GM12873 (cell line): ENCODE measurements around the gene AUNIP.

ENCODE experiments used
- CTCF ChIP-seq: IDR thresholded peaks from 2 replicates; pipeline ENCODE4 v1.5.1; 2012; ENCODE audit warnings: low read depth, mild to moderate bottlenecking, moderate library complexity, low read length, control low read depth; ENCODE audit not compliant: insufficient read depth; ENCODE audit errors: missing control alignments

The AUNIP gene

DNA sequence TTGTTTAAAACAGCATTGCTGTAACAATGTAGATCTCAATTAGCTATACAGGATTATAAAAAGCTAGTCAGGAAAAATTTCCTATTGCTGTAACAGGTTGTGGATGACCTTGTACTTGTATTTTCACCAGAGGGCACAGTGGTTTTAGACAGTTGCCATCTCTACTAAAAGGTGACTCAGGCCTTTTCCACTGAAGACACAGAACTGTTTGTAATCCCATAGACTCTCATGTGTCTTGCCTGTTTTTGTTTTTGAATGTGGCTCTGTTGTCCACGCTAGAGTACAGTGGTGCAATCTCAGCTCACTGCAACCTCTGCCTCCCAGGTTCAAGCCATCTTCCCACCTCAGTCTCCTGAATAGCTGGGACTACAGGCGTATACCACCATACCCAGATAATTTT lies 33.7 kb downstream of the AUNIP start:
- no peak for TF ChIP-seq CTCF

DNA sequence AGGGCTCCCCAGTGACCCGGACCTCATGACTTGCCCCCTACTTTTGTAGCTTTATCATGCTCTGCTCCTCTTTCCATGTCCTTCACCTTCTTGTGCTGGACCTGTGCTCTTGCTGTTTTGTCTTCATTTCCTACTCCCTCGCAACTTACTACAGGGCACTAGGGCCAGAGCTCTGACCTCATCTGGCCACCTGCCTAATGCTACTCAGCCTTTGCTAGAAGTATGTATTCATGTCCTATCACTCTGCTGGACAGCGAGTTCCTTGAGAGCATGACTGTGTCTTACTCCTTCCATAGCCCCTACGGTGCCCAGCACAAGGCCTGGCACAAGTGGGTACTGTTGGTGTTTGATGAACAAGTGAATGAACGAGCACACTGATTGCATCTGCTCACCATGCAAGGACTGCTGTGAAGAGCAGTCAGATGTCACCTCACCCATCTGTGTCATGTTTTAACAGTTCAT lies 37.6 kb downstream of the AUNIP start:
- TF ChIP-seq CTCF: no peak

GRCh38 chr1:25821112-25821476 lies 38.2 kb downstream of the AUNIP start:
- no peak for TF ChIP-seq CTCF

- no peak for TF ChIP-seq CTCF
These were observed 38.8 kb downstream of the AUNIP start for GRCh38 chr1:25820247-25821111.

DNA sequence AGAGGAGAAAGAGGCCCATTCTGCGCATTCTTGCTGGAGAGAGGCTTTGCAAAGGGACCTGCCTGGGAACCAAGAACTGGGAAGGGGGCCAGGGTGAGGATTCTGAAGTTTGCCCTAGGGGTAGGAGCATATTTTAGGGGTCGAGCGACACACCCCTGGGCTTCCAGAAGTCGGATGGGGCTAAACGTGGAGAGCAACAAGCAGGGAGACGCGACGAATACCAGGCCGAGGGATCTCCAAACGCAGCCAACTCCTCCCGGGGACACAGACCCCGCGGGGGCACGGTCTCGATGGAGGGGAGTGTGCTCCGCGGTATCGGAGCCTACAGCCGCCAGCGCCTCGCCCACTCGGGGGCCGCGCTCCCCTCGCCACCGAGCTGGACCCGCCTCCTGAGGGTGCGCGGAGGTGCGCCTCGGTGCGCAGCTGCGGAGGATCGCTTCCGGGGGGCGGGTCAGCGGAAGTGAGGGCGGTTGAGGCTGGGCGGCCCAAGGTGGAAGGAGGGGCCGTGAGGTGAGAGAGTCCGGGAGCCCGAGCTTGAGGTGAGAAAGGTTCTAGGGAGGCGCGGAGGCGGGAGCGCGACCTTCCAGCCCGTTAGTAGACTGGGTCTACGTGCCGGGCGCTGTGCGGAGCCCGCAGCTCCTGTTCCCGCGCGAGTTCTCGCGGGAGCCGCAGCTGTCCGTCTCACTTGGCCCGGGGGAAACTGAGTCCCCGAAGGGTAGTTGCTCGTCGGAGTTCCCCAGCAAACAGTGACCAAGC lies 39.6 kb downstream of the AUNIP start, which contains the start of gene MTFR1L:
MTFR1L (plus strand) TSS at position 464 of the 756 bp plus-strand sequence. CDS start 3,151 bp downstream, outside the sequence.
- no peak for TF ChIP-seq CTCF

DNA sequence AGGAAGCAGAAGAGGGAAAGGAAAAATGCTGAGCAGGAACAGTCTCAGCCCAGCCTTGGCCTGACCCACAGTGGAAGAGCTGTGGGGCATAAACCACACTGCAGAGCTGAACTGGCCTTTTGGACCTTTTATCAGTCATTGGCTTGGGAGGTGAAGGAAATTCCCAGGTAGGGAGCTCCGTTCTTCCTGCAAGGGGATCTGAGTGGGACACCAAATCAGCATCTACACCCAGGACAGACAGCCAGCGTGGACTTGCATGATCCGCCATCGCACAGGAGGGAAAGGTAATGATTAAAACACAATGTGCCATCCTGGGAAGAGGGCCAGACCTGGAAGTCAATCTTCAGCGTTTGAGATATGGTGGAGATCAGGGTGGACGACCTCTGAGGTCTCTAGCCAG lies 40.7 kb downstream of the AUNIP start:
- no peak for TF ChIP-seq CTCF

DNA sequence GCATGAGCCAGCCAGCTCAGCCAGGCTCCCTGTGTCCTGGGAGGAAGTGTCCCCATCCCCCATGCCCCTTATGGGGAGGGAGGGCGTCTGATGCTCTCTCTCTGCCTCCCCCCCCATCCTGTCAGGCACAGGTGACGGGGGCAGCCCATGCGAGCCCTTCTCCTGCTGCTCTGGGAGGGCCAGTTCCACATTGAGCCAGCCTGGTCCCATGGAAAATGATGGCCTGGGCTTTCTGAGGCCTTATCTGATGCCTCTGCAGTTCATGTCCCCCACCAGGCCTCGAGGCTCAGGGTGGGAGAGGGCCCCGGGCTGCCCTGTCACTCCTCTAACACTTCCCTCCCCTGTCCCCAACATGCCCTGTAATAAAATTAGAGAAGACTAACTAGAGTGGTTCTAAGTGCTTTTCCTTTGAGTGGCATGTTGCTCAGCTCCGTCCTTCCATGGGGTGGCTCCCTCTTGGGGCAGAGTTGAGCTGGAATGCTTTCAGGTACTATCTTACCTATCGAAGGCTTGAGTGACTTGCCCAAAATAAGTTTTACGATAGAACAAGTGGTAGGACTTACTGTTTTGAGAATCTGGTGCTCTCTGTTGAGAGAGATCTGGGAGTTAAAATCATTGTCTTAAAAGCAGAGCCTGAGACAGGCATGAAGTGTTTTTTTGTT lies 41.3 kb downstream of the AUNIP start:
- no peak for TF ChIP-seq CTCF
